ENCODE measurements around the gene IFI44L. TPM values are rescaled to one million over a fixed set of nuclear protein-coding genes. Genes with fewer than 3 reads are reported as not detected.
A peak's percentile ranks its signal among the peaks of the same experiment; 100 is the strongest.

Gene IFI44L
- total and polyA plus RNA-seq, 2 donors: 30.9 to 49.1 TPM

DNA sequence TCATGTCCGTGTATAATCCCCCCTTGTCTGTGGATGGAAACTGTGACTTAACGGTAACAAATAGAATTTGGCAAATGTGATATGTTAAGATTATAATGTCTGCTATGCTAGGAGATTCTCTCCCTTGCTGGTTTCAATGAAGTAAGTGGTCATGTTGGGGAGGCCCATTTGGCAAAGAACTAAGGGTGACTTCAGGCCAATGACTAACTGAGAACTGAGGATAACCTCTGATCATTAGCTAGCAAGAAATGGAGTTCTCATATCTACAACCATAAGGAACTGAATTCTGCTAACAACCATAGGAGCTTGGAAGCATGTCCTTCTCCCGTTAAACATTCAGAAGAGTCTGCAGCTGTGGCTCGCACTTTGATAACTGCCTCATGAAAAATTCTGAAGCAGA is 2.3 kb downstream of the IFI44L start:
- no peaks in the 10 kb centered on the region for H3K9me3 ChIP-seq (ENCODE audit: control insufficient read depth in 2 of 2, insufficient read depth in 1 of 2, low read length in 1 of 2)
- no peaks in the 10 kb centered on the region for H3K36me3 ChIP-seq (ENCODE audit: control insufficient read depth in 2 of 2, insufficient read depth in 2 of 2, low read length in 1 of 2)
- no peak for DNase-seq (ENCODE audit: low read depth in 6 of 9, low spot score in 9 of 9)
- H3K27ac ChIP-seq (ENCODE audit: low read depth in 1 of 2, low read length in 1 of 2): no peak overlapping the region
- H3K27me3 ChIP-seq (ENCODE audit: control insufficient read depth in 2 of 2, insufficient read depth in 1 of 2, low read length in 1 of 2): no peaks in the 10 kb centered on the region
- H3K4me3 ChIP-seq (ENCODE audit: low read length in 2 of 2): no peak overlapping the region
- H3K4me1 ChIP-seq (ENCODE audit: control insufficient read depth in 2 of 2, insufficient read depth in 2 of 2, low read length in 2 of 2): peaks cover 0 to 11% of the 10 kb centered on the region in 2 donors
- 90% methylated on average over 4 of the region's 4 CpGs for WGBS

GRCh38 chr1:78624035-78624434 is 3.8 kb downstream of the IFI44L start:
- Histone ChIP-seq H3K9me3 (ENCODE audit: control insufficient read depth in 2 of 2, insufficient read depth in 1 of 2, low read length in 1 of 2) (no peaks in the 10 kb centered on the region), H3K27me3 (ENCODE audit: control insufficient read depth in 2 of 2, insufficient read depth in 1 of 2, low read length in 1 of 2) (no peaks in the 10 kb centered on the region), H3K4me3 (ENCODE audit: low read length in 2 of 2) (no peak overlapping the region), H3K4me1 (ENCODE audit: control insufficient read depth in 2 of 2, insufficient read depth in 2 of 2, low read length in 2 of 2) (peaks cover 0 to 7% of the 10 kb centered on the region in 2 donors), H3K27ac (ENCODE audit: low read depth in 1 of 2, low read length in 1 of 2) (no peak overlapping the region), H3K36me3 (ENCODE audit: control insufficient read depth in 2 of 2, insufficient read depth in 2 of 2, low read length in 1 of 2) (no peaks in the 10 kb centered on the region)
- 97% methylated on average over 7 of the region's 7 CpGs for WGBS
- DNase-seq (ENCODE audit: low read depth in 6 of 9, low spot score in 9 of 9): no peak

- no peaks in the 10 kb centered on the region for H3K4me1 ChIP-seq (ENCODE audit: control insufficient read depth in 2 of 2, insufficient read depth in 2 of 2, low read length in 2 of 2)
- H3K27ac ChIP-seq (ENCODE audit: low read depth in 1 of 2, low read length in 1 of 2): no peak overlapping the region
- no peak overlapping the region for H3K4me3 ChIP-seq (ENCODE audit: low read length in 2 of 2)
- H3K36me3 ChIP-seq (ENCODE audit: control insufficient read depth in 2 of 2, insufficient read depth in 2 of 2, low read length in 1 of 2): no peaks in the 10 kb centered on the region
- no peak for DNase-seq (ENCODE audit: low read depth in 6 of 9, low spot score in 9 of 9)
- H3K27me3 ChIP-seq (ENCODE audit: control insufficient read depth in 2 of 2, insufficient read depth in 1 of 2, low read length in 1 of 2): no peaks in the 10 kb centered on the region
- WGBS: 96% methylated on average over 1 of the region's 1 CpG
- H3K9me3 ChIP-seq (ENCODE audit: control insufficient read depth in 2 of 2, insufficient read depth in 1 of 2, low read length in 1 of 2): no peaks in the 10 kb centered on the region
These were observed 7.1 kb downstream of the IFI44L start for GRCh38 chr1:78627321-78627720.

GRCh38 chr1:78630600-78630999 is 10.4 kb downstream of the IFI44L start:
- Histone ChIP-seq H3K36me3 (ENCODE audit: control insufficient read depth in 2 of 2, insufficient read depth in 2 of 2, low read length in 1 of 2) (no peaks in the 10 kb centered on the region), H3K9me3 (ENCODE audit: control insufficient read depth in 2 of 2, insufficient read depth in 1 of 2, low read length in 1 of 2) (peaks cover 0 to 2% of the 10 kb centered on the region in 2 donors), H3K4me3 (ENCODE audit: low read length in 2 of 2) (no peak overlapping the region), H3K4me1 (ENCODE audit: control insufficient read depth in 2 of 2, insufficient read depth in 2 of 2, low read length in 2 of 2) (no peaks in the 10 kb centered on the region), H3K27me3 (ENCODE audit: control insufficient read depth in 2 of 2, insufficient read depth in 1 of 2, low read length in 1 of 2) (no peaks in the 10 kb centered on the region), H3K27ac (ENCODE audit: low read depth in 1 of 2, low read length in 1 of 2) (no peak overlapping the region)
- DNase-seq (ENCODE audit: low read depth in 6 of 9, low spot score in 9 of 9): no peak
- WGBS: 97% methylated on average over 2 of the region's 2 CpGs

DNA sequence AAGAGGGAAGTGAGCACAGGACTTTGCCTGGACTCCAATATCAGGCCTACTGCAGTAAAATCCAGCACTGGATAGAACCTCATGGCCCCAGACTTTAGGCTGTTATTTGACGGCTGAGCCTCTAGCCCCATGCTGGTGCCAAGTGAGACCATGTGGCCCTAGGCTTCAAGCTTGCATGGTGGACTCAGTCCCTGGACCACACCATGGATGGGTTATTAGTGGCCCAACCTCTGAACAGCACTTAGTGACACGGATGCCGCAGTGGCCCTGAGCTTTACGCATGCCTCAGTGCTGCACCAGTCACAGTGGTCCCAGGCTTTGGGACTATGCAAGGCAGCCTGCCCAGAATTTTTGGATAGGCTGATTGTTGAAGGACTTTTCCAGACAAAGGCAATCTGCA is 13.0 kb downstream of the IFI44L start:
- H3K27ac ChIP-seq (ENCODE audit: low read depth in 1 of 2, low read length in 1 of 2): no peak overlapping the region
- WGBS: 97% methylated on average over 4 of the region's 4 CpGs
- no peak for DNase-seq (ENCODE audit: low read depth in 6 of 9, low spot score in 9 of 9)

GRCh38 chr1:78640462-78640861 is 20.2 kb downstream of the IFI44L start:
- no peak overlapping the region for H3K4me3 ChIP-seq (ENCODE audit: low read length in 2 of 2)
- no peaks in the 10 kb centered on the region for H3K27me3 ChIP-seq (ENCODE audit: control insufficient read depth in 2 of 2, insufficient read depth in 1 of 2, low read length in 1 of 2)
- H3K4me1 ChIP-seq (ENCODE audit: control insufficient read depth in 2 of 2, insufficient read depth in 2 of 2, low read length in 2 of 2): peaks cover 0 to 1% of the 10 kb centered on the region in 2 donors
- no peaks in the 10 kb centered on the region for H3K9me3 ChIP-seq (ENCODE audit: control insufficient read depth in 2 of 2, insufficient read depth in 1 of 2, low read length in 1 of 2)
- no peak for DNase-seq (ENCODE audit: low read depth in 6 of 9, low spot score in 9 of 9)
- WGBS: 96% methylated on average over 1 of the region's 1 CpG
- no peak overlapping the region for H3K27ac ChIP-seq (ENCODE audit: low read depth in 1 of 2, low read length in 1 of 2)
- H3K36me3 ChIP-seq (ENCODE audit: control insufficient read depth in 2 of 2, insufficient read depth in 2 of 2, low read length in 1 of 2): peaks cover 0 to 6% of the 10 kb centered on the region in 2 donors

More for the DNA sequence above, 13.0 kb downstream of the IFI44L start:
- Histone ChIP-seq H3K4me3 (ENCODE audit: low read length in 2 of 2) (no peak overlapping the region), H3K9me3 (ENCODE audit: control insufficient read depth in 2 of 2, insufficient read depth in 1 of 2, low read length in 1 of 2) (peaks cover 0 to 2% of the 10 kb centered on the region in 2 donors), H3K27me3 (ENCODE audit: control insufficient read depth in 2 of 2, insufficient read depth in 1 of 2, low read length in 1 of 2) (no peaks in the 10 kb centered on the region), H3K36me3 (ENCODE audit: control insufficient read depth in 2 of 2, insufficient read depth in 2 of 2, low read length in 1 of 2) (no peaks in the 10 kb centered on the region), H3K4me1 (ENCODE audit: control insufficient read depth in 2 of 2, insufficient read depth in 2 of 2, low read length in 2 of 2) (no peaks in the 10 kb centered on the region)

DNA sequence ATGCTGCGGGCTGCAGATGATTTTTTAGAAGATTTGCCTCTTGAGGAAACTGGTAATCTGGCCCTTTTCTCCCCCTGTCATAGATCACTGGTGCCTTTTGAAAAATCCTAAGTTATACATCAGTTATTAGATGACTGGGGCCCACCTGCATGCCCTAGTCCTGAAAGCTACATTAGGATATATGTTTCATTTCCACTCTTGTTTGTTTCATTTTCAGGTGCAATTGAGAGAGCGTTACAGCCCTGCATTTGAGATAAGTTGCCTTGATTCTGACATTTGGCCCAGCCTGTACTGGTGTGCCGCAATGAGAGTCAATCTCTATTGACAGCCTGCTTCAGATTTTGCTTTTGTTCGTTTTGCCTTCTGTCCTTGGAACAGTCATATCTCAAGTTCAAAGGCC is 21.3 kb downstream of the IFI44L start:
- Histone ChIP-seq H3K9me3 (ENCODE audit: control insufficient read depth in 2 of 2, insufficient read depth in 1 of 2, low read length in 1 of 2) (no peaks in the 10 kb centered on the region), H3K4me1 (ENCODE audit: control insufficient read depth in 2 of 2, insufficient read depth in 2 of 2, low read length in 2 of 2) (peaks cover 2 to 6% of the 10 kb centered on the region in 2 donors), H3K4me3 (ENCODE audit: low read length in 2 of 2) (no peak overlapping the region), H3K27ac (ENCODE audit: low read depth in 1 of 2, low read length in 1 of 2) (no peak overlapping the region), H3K36me3 (ENCODE audit: control insufficient read depth in 2 of 2, insufficient read depth in 2 of 2, low read length in 1 of 2) (peaks cover 0 to 6% of the 10 kb centered on the region in 2 donors), H3K27me3 (ENCODE audit: control insufficient read depth in 2 of 2, insufficient read depth in 1 of 2, low read length in 1 of 2) (no peaks in the 10 kb centered on the region)
- WGBS: 98% methylated on average over 4 of the region's 4 CpGs
- no peak for DNase-seq (ENCODE audit: low read depth in 6 of 9, low spot score in 9 of 9)

GRCh38 chr1:78645723-78646122 is 25.5 kb downstream of the IFI44L start:
- peak in 4 of 9 donors; percentile 9 to 65 (median 22) for DNase-seq (ENCODE audit: low read depth in 6 of 9, low spot score in 9 of 9)
- H3K27ac ChIP-seq (ENCODE audit: low read depth in 1 of 2, low read length in 1 of 2): no peak overlapping the region
- H3K9me3 ChIP-seq (ENCODE audit: control insufficient read depth in 2 of 2, insufficient read depth in 1 of 2, low read length in 1 of 2): peaks cover 0 to 7% of the 10 kb centered on the region in 2 donors
- H3K4me1 ChIP-seq (ENCODE audit: control insufficient read depth in 2 of 2, insufficient read depth in 2 of 2, low read length in 2 of 2): peaks cover 2 to 6% of the 10 kb centered on the region in 2 donors
- H3K27me3 ChIP-seq (ENCODE audit: control insufficient read depth in 2 of 2, insufficient read depth in 1 of 2, low read length in 1 of 2): no peaks in the 10 kb centered on the region
- no peak overlapping the region for H3K4me3 ChIP-seq (ENCODE audit: low read length in 2 of 2)
- 12% methylated on average over 1 of the region's 1 CpG for WGBS
- peaks cover 0 to 6% of the 10 kb centered on the region in 2 donors for H3K36me3 ChIP-seq (ENCODE audit: control insufficient read depth in 2 of 2, insufficient read depth in 2 of 2, low read length in 1 of 2)

- Histone ChIP-seq H3K27me3 (ENCODE audit: control insufficient read depth in 2 of 2, insufficient read depth in 1 of 2, low read length in 1 of 2) (no peaks in the 10 kb centered on the region), H3K36me3 (ENCODE audit: control insufficient read depth in 2 of 2, insufficient read depth in 2 of 2, low read length in 1 of 2) (no peaks in the 10 kb centered on the region), H3K9me3 (ENCODE audit: control insufficient read depth in 2 of 2, insufficient read depth in 1 of 2, low read length in 1 of 2) (peaks cover 0 to 7% of the 10 kb centered on the region in 2 donors), H3K27ac (ENCODE audit: low read depth in 1 of 2, low read length in 1 of 2) (no peak overlapping the region), H3K4me3 (ENCODE audit: low read length in 2 of 2) (no peak overlapping the region), H3K4me1 (ENCODE audit: control insufficient read depth in 2 of 2, insufficient read depth in 2 of 2, low read length in 2 of 2) (peaks cover 2 to 6% of the 10 kb centered on the region in 2 donors)
- DNase-seq (ENCODE audit: low read depth in 6 of 9, low spot score in 9 of 9): no peak
- WGBS: 98% methylated on average over 1 of the region's 1 CpG
These were observed 27.0 kb downstream of the IFI44L start for GRCh38 chr1:78647238-78647637.

- Histone ChIP-seq H3K27me3 (ENCODE audit: control insufficient read depth in 2 of 2, insufficient read depth in 1 of 2, low read length in 1 of 2) (no peaks in the 10 kb centered on the region), H3K4me1 (ENCODE audit: control insufficient read depth in 2 of 2, insufficient read depth in 2 of 2, low read length in 2 of 2) (peaks cover 2 to 6% of the 10 kb centered on the region in 2 donors), H3K36me3 (ENCODE audit: control insufficient read depth in 2 of 2, insufficient read depth in 2 of 2, low read length in 1 of 2) (no peaks in the 10 kb centered on the region), H3K27ac (ENCODE audit: low read depth in 1 of 2, low read length in 1 of 2) (peak within 1 kb of the TSS; percentile 70 to 80), H3K4me3 (ENCODE audit: low read length in 2 of 2) (peak within 1 kb of the TSS; percentile 35 to 46), H3K9me3 (ENCODE audit: control insufficient read depth in 2 of 2, insufficient read depth in 1 of 2, low read length in 1 of 2) (peaks cover 0 to 7% of the 10 kb centered on the region in 2 donors)
- peak; percentile 33 to 86 (median 52) for DNase-seq (ENCODE audit: low read depth in 6 of 9, low spot score in 9 of 9)
These were observed 29.4 kb downstream of the IFI44L start, which contains the start of gene IFI44 for GRCh38 chr1:78649628-78650027. Gene IFI44 (plus strand): TSS chr1:78649831. CDS start chr1:78650196, 365 bp downstream.

Data from thymus (tissue), 11 donors.